HepG2 (cell line): ENCODE results near the gene TAS1R3. TPM values are rescaled to one million over a fixed set of nuclear protein-coding genes. Genes with fewer than 3 reads are reported as not detected.
A peak's percentile ranks its signal among the peaks of the same experiment; 100 is the strongest.

ENCODE experiments used
- ATRX ChIP-seq: sonication (generic); formaldehyde crosslinking; IDR thresholded peaks from 2 replicates; pipeline ENCODE4 v1.4.0; 2020; ENCODE audit warnings: missing genetic modification reagents, borderline replicate concordance
- DBP ChIP-seq: sonication (generic); formaldehyde crosslinking; IDR thresholded peaks from 2 replicates; pipeline ENCODE4 v1.4.0; 2020; ENCODE audit warnings: missing genetic modification reagents; ENCODE audit errors: not compliant biosample characterization
- ETV5 ChIP-seq: IDR thresholded peaks from 2 replicates; pipeline ENCODE4 v1.6.1; 2018; ENCODE audit warnings: missing biosample characterization, missing genetic modification reagents, inconsistent platforms, borderline replicate concordance
- HOMEZ ChIP-seq: IDR thresholded peaks from 2 replicates; pipeline ENCODE4 v1.6.1; 2016; ENCODE audit warnings: low read depth
- ISX ChIP-seq: sonication (generic); formaldehyde crosslinking; conservative IDR thresholded peaks from 2 replicates; pipeline ENCODE4 v1.5.0; 2020; ENCODE audit warnings: missing genetic modification reagents
- JUND ChIP-seq: sonication (generic); formaldehyde crosslinking; IDR thresholded peaks from 2 replicates; pipeline ENCODE4 v1.8.0; 2022; ENCODE audit warnings: mild to moderate bottlenecking, missing genetic modification reagents
- SIX4 ChIP-seq: sonication (generic); formaldehyde crosslinking; IDR thresholded peaks from 2 replicates; pipeline ENCODE4 v1.4.0; 2020; ENCODE audit warnings: missing genetic modification reagents
- SOX13 ChIP-seq, 3 experiments: fragments of 450-650 bp in 1 of 3; sonication (generic) in 1 of 3; formaldehyde crosslinking in 1 of 3; IDR thresholded peaks in 2 of 3; conservative IDR thresholded peaks in 1 of 3; 2 replicates each; pipeline versions ENCODE4 v1.5.0 to v1.6.1; 2016 to 2020; ENCODE audit warnings: antibody characterized with exemption in 1 of 3, mild to moderate bottlenecking in 1 of 3, missing compliant biosample characterization in 1 of 3, missing genetic modification reagents in 1 of 3, moderate library complexity in 1 of 3
- SP5 ChIP-seq: IDR thresholded peaks from 2 replicates; pipeline ENCODE4 v1.6.1; 2016; ENCODE audit warnings: low read depth, borderline replicate concordance
- STAG1 ChIP-seq: sonication (generic); formaldehyde crosslinking; IDR thresholded peaks from 2 replicates; pipeline ENCODE4 v1.4.0; 2020; ENCODE audit warnings: missing genetic modification reagents
- TEAD2 ChIP-seq: sonication (generic); formaldehyde crosslinking; IDR thresholded peaks from 2 replicates; pipeline ENCODE4 v1.9.0; 2021; ENCODE audit warnings: missing genetic modification reagents
- THAP8 ChIP-seq: sonication (generic); formaldehyde crosslinking; IDR thresholded peaks from 2 replicates; pipeline ENCODE4 v1.5.1; 2020; ENCODE audit warnings: missing genetic modification reagents, mild to moderate bottlenecking, borderline replicate concordance
- ZFP36 ChIP-seq: fragments of 150-350 bp; IDR thresholded peaks from 2 replicates; pipeline ENCODE4 v1.6.1; 2018; ENCODE audit warnings: borderline replicate concordance, low read length, low read depth; ENCODE audit not compliant: partially characterized antibody
- ZFP91 ChIP-seq: sonication (generic); formaldehyde crosslinking; IDR thresholded peaks from 2 replicates; pipeline ENCODE4 v1.9.0; 2022; ENCODE audit warnings: missing genetic modification reagents, mild to moderate bottlenecking, borderline replicate concordance
- ZIK1 ChIP-seq: sonication (generic); formaldehyde crosslinking; IDR thresholded peaks from 2 replicates; pipeline ENCODE4 v1.5.0; 2020; ENCODE audit warnings: mild to moderate bottlenecking, low read depth, missing genetic modification reagents, borderline replicate concordance
- ZNF432 ChIP-seq: sonication (generic); formaldehyde crosslinking; IDR thresholded peaks from 2 replicates; pipeline ENCODE4 v1.5.0; 2020; ENCODE audit warnings: missing genetic modification reagents, mild to moderate bottlenecking, borderline replicate concordance
- ZNF546 ChIP-seq: sonication (generic); formaldehyde crosslinking; conservative IDR thresholded peaks from 2 replicates; pipeline ENCODE4 v1.8.1; 2023; ENCODE audit warnings: mild to moderate bottlenecking, missing genetic modification reagents
- ZNF547 ChIP-seq: sonication (generic); formaldehyde crosslinking; IDR thresholded peaks from 2 replicates; pipeline ENCODE4 v1.5.1; 2020; ENCODE audit warnings: mild to moderate bottlenecking, missing genetic modification reagents
- ZNF557 ChIP-seq: sonication (generic); formaldehyde crosslinking; IDR thresholded peaks from 2 replicates; pipeline ENCODE4 v1.4.0; 2020; ENCODE audit warnings: missing genetic modification reagents
- ZNF614 ChIP-seq: IDR thresholded peaks from 2 replicates; pipeline ENCODE4 v1.6.1; 2018; ENCODE audit warnings: missing biosample characterization, missing genetic modification reagents, inconsistent platforms, borderline replicate concordance
- ZSCAN21 ChIP-seq: sonication (generic); formaldehyde crosslinking; IDR thresholded peaks from 2 replicates; pipeline ENCODE4 v1.8.0; 2022; ENCODE audit warnings: mild to moderate bottlenecking, missing genetic modification reagents, moderate library complexity, borderline replicate concordance
- ZSCAN31 ChIP-seq: sonication (generic); formaldehyde crosslinking; IDR thresholded peaks from 2 replicates; pipeline ENCODE4 v1.5.0; 2020; ENCODE audit warnings: low read depth, mild to moderate bottlenecking, missing genetic modification reagents
- polyA plus RNA-seq, 8 experiments: library from polyadenylated mRNA; depleted of rRNA in 3 of 8; stranded (reverse) in 7 of 8; unstranded in 1 of 8; fragments of >200 nt; fragmentation: Illumina TruSeq in 4 of 8; extraction: Trizol in 4 of 8; gene quantifications; 2 replicates each; pipeline versions ENCODE4 v1.2.1 to v1.2.3, GENCODE V29; 2011 to 2016; ENCODE audit warnings: low read depth in 4 of 8, missing spikeins in 1 of 8, mixed read lengths in 1 of 8; ENCODE audit not compliant: insufficient read depth in 1 of 8
- total RNA-seq, 5 experiments: library from RNA; depleted of rRNA; stranded (reverse); fragments of >200 nt; fragmentation: Illumina TruSeq; extraction: Trizol; gene quantifications; 2 replicates each; pipeline ENCODE4 v1.2.3, GENCODE V29; 2016; ENCODE audit warnings: low read depth in 1 of 5
- TF ChIP-seq, protein P1 (sequence below): sonication (generic); formaldehyde crosslinking; IDR thresholded peaks from 2 replicates; pipeline ENCODE4 v1.4.0; 2020; ENCODE audit warnings: missing genetic modification reagents, borderline replicate concordance

Gene TAS1R3
- total and polyA plus RNA-seq, 2 of the 13 experiments (the other 11 are each of a cell fraction or from before 2014, with no cell fraction given), result 0.13 to 0.15 TPM

DNA sequence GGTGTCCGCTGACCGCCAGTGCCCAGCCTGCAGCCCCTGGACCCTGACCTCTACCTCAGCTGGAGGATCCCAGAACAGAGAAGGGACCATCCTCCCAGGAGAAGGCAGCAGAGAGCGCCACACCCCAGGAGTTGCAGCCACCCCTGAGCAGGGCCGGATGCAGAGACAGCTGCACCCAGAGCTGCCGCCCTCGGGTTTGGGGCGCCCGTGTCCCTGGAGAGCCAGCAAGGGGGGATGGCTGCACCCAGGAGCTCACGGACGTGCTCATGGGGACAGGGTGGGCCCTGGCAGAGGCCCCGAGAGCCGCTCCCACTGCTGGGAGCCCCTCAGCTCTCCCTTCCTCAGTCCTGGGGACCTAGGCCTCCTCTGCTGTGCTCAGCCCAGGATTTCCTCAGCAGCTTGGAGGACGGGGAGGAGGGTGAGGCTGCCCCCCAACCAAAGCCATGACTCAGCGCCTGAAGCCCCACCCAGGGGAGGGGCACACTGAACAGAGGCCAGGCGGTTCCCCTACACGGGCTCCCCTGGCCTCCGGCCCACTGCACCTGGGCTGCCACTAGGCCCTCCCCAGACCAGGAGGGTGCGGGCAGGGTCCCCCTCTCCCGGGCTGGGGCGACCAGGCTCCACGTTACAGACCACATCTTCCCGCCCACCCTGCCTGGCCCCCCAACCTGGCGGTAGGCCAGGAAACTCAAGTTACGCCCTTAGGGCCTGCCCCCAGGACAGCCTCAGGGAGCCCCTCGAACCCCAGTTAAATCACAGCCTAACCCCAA, 25.6 kb upstream of the TAS1R3 start (continued):
- TF ChIP-seq ZFP91 (CRISPR knock-in tag) (peak; percentile 63), ZSCAN21 (CRISPR knock-in tag) (no peak), ZIK1 (CRISPR knock-in tag) (no peak), ATRX (CRISPR knock-in tag) (no peak), ZNF547 (CRISPR knock-in tag) (no peak), DBP (no peak), STAG1 (CRISPR knock-in tag) (peak; percentile 45), SIX4 (no peak), ZNF557 (no peak), ZNF614 (CRISPR knock-in tag) (no peak), ISX (CRISPR knock-in tag) (no peak), ZNF432 (CRISPR knock-in tag) (peak; percentile 64; the same call in 1 of the 2 replicates), SP5 (peak; percentile 67; the same call in 1 of the 2 replicates), ETV5 (CRISPR knock-in tag) (no peak), ZFP36 (no peak), SOX13 (IDR thresholded peaks at IDR 0.05) (no peak), SOX13 (CRISPR knock-in tag; conservative IDR thresholded peaks at IDR 0.05 in 1 of 2, IDR thresholded peaks at IDR 0.05 in 1 of 2) (peak in 1 of 2 experiments; percentile 18; a peak in 1 of 4 replicates), HOMEZ (CRISPR knock-in tag) (no peak), JUND (peak; percentile 58; the same call in 1 of the 2 replicates), ZSCAN31 (CRISPR knock-in tag) (peak; percentile 34; the same call in 1 of the 2 replicates), ZNF546 (peak; percentile 81; the same call in 1 of the 2 replicates), THAP8 (CRISPR knock-in tag) (no peak), TEAD2 (CRISPR knock-in tag) (no peak)
- TF ChIP-seq, protein P1, sequence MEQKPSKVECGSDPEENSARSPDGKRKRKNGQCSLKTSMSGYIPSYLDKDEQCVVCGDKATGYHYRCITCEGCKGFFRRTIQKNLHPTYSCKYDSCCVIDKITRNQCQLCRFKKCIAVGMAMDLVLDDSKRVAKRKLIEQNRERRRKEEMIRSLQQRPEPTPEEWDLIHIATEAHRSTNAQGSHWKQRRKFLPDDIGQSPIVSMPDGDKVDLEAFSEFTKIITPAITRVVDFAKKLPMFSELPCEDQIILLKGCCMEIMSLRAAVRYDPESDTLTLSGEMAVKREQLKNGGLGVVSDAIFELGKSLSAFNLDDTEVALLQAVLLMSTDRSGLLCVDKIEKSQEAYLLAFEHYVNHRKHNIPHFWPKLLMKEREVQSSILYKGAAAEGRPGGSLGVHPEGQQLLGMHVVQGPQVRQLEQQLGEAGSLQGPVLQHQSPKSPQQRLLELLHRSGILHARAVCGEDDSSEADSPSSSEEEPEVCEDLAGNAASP (CRISPR knock-in tag), result no peak
